HCT116 (cell line): Measurements from ENCODE around the gene EGFR.

ENCODE experiments used
- CTCF ChIP-seq, 3 experiments: fragments of 200-600 bp in 1 of 3; sonication (generic) in 1 of 3; IDR thresholded peaks in 2 of 3; conservative IDR thresholded peaks in 1 of 3; 2 replicates each; pipeline ENCODE4 v1.5.1; 2012 to 2017; ENCODE audit warnings: low read depth in 2 of 3, low read length in 2 of 3, antibody characterized with exemption in 1 of 3, borderline replicate concordance in 1 of 3, control low read depth in 1 of 3, mild to moderate bottlenecking in 1 of 3, mixed read lengths in 1 of 3, mixed run types in 1 of 3, moderate library complexity in 1 of 3; ENCODE audit not compliant: insufficient read depth in 1 of 3
- EGR1 ChIP-seq: IDR thresholded peaks from 2 replicates; pipeline ENCODE4 v1.6.1; 2012; ENCODE audit warnings: low read depth
- EZH2 ChIP-seq: fragments of 200-600 bp; sonication (generic); IDR thresholded peaks from 2 replicates; pipeline ENCODE4 v1.6.1; 2017; ENCODE audit warnings: antibody characterized with exemption, mixed run types
- EZH2phosphoT487 ChIP-seq: fragments of 200-600 bp; IDR thresholded peaks from 2 replicates; pipeline ENCODE4 v1.6.1; 2018; ENCODE audit warnings: antibody characterized with exemption, borderline replicate concordance
- FOSL1 ChIP-seq: IDR thresholded peaks from 2 replicates; pipeline ENCODE4 v1.6.1; 2012; ENCODE audit warnings: low read depth
- MAX ChIP-seq: IDR thresholded peaks from 2 replicates; pipeline ENCODE4 v1.6.1; 2012
- POLR2A ChIP-seq: IDR thresholded peaks from 2 replicates; pipeline ENCODE4 v1.7.0; 2011; ENCODE audit warnings: borderline replicate concordance; ENCODE audit not compliant: insufficient read depth, insufficient read length; ENCODE audit errors: extremely low read depth
- POLR2AphosphoS5 ChIP-seq: IDR thresholded peaks from 2 replicates; pipeline ENCODE4 v1.6.1; 2011; ENCODE audit warnings: mild to moderate bottlenecking, low read depth, low read length, moderate library complexity
- RAD21 ChIP-seq: IDR thresholded peaks from 2 replicates; pipeline ENCODE4 v1.6.1; 2012; ENCODE audit warnings: low read depth, mild to moderate bottlenecking
- REST ChIP-seq: IDR thresholded peaks from 2 replicates; pipeline ENCODE4 v1.6.1; 2012; ENCODE audit warnings: low read depth
- SRF ChIP-seq: IDR thresholded peaks from 2 replicates; pipeline ENCODE4 v1.6.1; 2012; ENCODE audit warnings: low read depth
- TCF7L2 ChIP-seq: IDR thresholded peaks from 2 replicates; pipeline ENCODE4 v1.7.0; 2011; ENCODE audit warnings: borderline replicate concordance, inconsistent platforms; ENCODE audit not compliant: insufficient read depth, insufficient read length; ENCODE audit errors: extremely low read depth
- YY1 ChIP-seq: IDR thresholded peaks from 2 replicates; pipeline ENCODE4 v1.6.1; 2011; ENCODE audit warnings: low read length, low read depth, moderate library complexity, mild to moderate bottlenecking; ENCODE audit not compliant: insufficient replicate concordance; ENCODE audit errors: extremely low read depth
- ZNF274 ChIP-seq: fragments of 200-500 bp; sonication (Bioruptor generic); IDR thresholded peaks from 2 replicates; pipeline ENCODE4 v1.6.1; 2014; ENCODE audit warnings: mild to moderate bottlenecking, low read depth, low read length, inconsistent platforms

GRCh38 chr7:55110993-55111361 lies 92.2 kb downstream of the EGFR start:
- TF ChIP-seq CTCF (IDR thresholded peaks at IDR 0.05 in 2 of 3, conservative IDR thresholded peaks at IDR 0.05 in 1 of 3; ENCODE audit: borderline replicate concordance in 1 of 3, insufficient read depth in 1 of 3, low read depth in 2 of 3, low read length in 2 of 3) (no peak), EZH2phosphoT487 (no peak), REST (no peak), POLR2A (no peak), EZH2 (no peak), YY1 (no peak), POLR2AphosphoS5 (no peak), EGR1 (no peak), RAD21 (no peak), ZNF274 (no peak), MAX (no peak), SRF (no peak), TCF7L2 (no peak), FOSL1 (no peak)
